Activated CD4-positive, alpha-beta memory T cell treated with anti-CD3 and anti-CD28 coated beads for 36 hours (primary cell): ENCODE measurements around the gene OR6B2. TPM values are rescaled to one million over a fixed set of nuclear protein-coding genes. Genes with fewer than 3 reads are reported as not detected.
"Not testable (repeated sequence)": the region's sequence is repeated elsewhere in the genome, so short reads cannot be mapped to it uniquely, and the experiment has no call there.

Experiments
- CTCF ChIA-PET: fragments of 350-600 bp; sonication (Branson Sonifier 250); formaldehyde crosslinking; loops from one replicate; lab custom pipeline; 2021; ENCODE audit warnings: antibody characterized with exemption, inconsistent platforms; lab: Charles Lee
- POLR2A ChIA-PET: fragments of 350-600 bp; sonication (Branson Sonifier 250); formaldehyde crosslinking; loops from one replicate; lab custom pipeline; 2021; ENCODE audit warnings: antibody characterized with exemption; lab: Charles Lee
- DNase-seq: peaks from one replicate; pipeline ENCODE4 v3.0.0-alpha.2; 2020
- H3K27ac Mint-ChIP-seq: one replicate; pipeline ENCODE4 v1.8.0; 2021; ENCODE audit warnings: mixed read lengths
- H3K27me3 Mint-ChIP-seq: one replicate; pipeline ENCODE4 v1.8.0; 2021; ENCODE audit warnings: mixed read lengths
- H3K36me3 Mint-ChIP-seq: one replicate; pipeline ENCODE4 v1.8.0; 2021; ENCODE audit warnings: mixed read lengths
- H3K4me1 Mint-ChIP-seq: one replicate; pipeline ENCODE4 v1.8.0; 2021; ENCODE audit warnings: low read depth, mixed read lengths
- H3K4me3 Mint-ChIP-seq: one replicate; pipeline ENCODE4 v1.8.0; 2021; ENCODE audit warnings: mild to moderate bottlenecking, mixed read lengths
- H3K9me3 Mint-ChIP-seq: one replicate; pipeline ENCODE4 v1.8.0; 2021; ENCODE audit warnings: mixed read lengths
- intact Hi-C: fragments of 100-400 bp; cut with micrococcal nuclease; formaldehyde crosslinking; loops from one replicate; pipeline ENCODE4 v1.15.1; 2023
- total RNA-seq, 2 experiments: library from RNA; stranded (reverse); gene quantifications; one replicate each; pipeline ENCODE4 v1.2.3, GENCODE V29; 2021

OR6B2 gene
- total RNA-seq, 2 experiments from 2014 or later, result not detected

DNA sequence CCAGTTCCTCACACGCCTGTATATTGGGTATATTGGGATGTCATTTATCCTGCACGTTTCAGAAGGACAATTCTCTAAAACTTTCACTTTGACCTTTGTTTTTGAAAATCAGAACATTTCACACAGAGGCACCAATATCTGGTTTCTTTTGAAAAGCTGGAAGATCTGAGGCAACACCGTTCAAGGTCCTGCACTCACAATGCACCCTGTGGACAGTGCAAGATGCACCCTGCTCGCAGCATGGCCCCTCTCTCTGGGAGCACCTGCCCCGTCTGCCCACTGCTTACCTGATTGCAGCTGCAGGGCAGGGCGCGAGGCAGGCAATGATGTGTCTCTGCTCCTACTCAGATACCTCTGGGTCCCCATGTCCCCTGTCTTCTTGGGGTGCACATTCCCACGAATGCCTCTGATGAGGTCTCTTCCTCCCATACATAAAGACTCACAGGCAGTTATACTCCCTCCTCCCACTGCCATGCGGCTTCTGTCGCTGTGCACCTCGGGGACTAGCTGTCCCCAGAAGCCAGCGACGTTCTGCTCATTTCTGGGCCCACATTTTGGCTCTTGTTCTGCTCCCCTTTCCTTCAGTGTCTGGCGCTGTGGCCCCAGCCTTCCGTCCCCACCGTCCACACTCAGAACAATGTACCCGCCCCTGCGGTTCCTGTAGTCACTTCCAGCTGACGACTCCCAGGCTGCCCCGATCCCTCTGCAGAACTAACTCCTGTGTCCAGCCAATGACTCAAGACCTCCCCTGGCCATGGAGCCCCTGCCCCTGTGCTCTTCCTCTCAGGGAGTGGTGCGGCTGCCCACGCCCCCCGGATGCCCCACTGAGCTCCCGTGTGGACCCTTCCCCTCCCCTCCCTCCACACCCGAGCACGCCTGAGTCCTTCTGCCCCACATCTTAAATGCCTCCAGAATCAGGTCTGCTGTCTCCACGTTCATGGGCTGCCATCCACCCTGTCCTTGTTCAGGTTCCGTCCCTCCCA, 23.2 kb upstream of the OR6B2 start, which contains the start of gene OR6B3:
Gene OR6B3 (minus strand): TSS at position 349 of the 983 bp plus-strand sequence.
- Mint-ChIP-seq H3K36me3 (no peaks in the 10 kb centered on the region), H3K4me1 (no peaks in the 10 kb centered on the region), H3K27me3 (peaks cover 34% of the 10 kb centered on the region), H3K27ac (no peak within 1 kb of the TSS), H3K4me3 (no peak within 1 kb of the TSS), H3K9me3 (no peaks in the 10 kb centered on the region)
- CTCF ChIA-PET, result interaction anchor here (1.2 kb wide), 1 partner anchor 90 kb away, joined by 5 read pairs; no protein-coding TSS in a partner anchor
- POLR2A ChIA-PET, result no interaction called here
- intact Hi-C loops, result no loop called here
- DNase-seq, result no peak

DNA sequence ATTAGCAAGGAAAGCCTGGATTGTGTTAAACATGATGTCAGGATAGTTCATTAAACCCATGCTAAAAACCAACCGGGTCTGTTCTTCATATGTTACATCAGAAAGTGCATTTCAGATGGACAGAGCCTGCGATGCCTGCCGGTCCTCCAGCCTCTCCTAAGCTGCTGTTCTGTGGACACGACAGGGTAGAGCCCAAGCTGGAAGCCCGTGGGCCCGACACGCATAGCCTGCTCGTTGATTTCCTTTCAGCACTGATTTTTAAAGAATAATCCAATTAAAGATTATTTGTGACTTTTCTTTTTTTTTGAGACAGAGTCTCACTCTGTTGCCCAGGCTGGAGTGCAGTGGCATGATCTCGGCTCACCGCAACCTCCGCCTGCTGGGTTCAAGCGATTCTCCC, 22.3 kb upstream of the OR6B2 start:
- ChIA-PET POLR2A (no interaction called here), CTCF (interaction anchor here (1.9 kb wide), 1 partner anchor 9 kb away, joined by 18 read pairs; no protein-coding TSS in a partner anchor)
- Mint-ChIP-seq H3K4me3 (no peak overlapping the region), H3K27me3 (peaks cover 35% of the 10 kb centered on the region), H3K4me1 (no peaks in the 10 kb centered on the region), H3K27ac (no peak overlapping the region), H3K36me3 (no peaks in the 10 kb centered on the region), H3K9me3 (no peaks in the 10 kb centered on the region)
- intact Hi-C loops, result no loop called here
- no peak for DNase-seq

DNA sequence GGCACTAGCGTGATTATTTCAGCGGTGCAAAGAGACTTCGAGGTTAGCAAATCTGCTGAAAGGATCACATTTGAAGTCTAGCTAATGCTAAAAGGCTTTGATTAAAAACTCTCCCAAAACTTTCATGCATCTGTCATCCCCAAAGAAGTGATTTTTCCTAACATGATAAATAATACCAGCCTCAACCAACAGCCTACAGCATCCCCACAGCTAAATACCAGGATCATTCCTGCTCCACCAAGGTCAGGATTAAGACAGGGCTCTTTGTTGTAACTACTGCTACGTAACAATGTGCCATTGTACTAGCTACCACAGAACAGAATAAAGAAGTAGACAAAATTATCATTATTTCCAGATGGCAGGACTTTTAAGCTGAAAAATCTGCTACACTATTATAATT, 21.5 kb upstream of the OR6B2 start:
- ChIA-PET POLR2A (no interaction called here), CTCF (interaction anchor here (1.1 to 1.9 kb wide), 2 partner anchors 9 to 30 kb away, joined by 7 to 18 read pairs; no protein-coding TSS in a partner anchor)
- intact Hi-C loops, result no loop called here
- DNase-seq, result no peak
- Mint-ChIP-seq H3K4me3 (no peak overlapping the region), H3K9me3 (no peaks in the 10 kb centered on the region), H3K27me3 (peaks cover 31% of the 10 kb centered on the region), H3K4me1 (no peaks in the 10 kb centered on the region), H3K36me3 (no peaks in the 10 kb centered on the region), H3K27ac (no peak overlapping the region)

DNA sequence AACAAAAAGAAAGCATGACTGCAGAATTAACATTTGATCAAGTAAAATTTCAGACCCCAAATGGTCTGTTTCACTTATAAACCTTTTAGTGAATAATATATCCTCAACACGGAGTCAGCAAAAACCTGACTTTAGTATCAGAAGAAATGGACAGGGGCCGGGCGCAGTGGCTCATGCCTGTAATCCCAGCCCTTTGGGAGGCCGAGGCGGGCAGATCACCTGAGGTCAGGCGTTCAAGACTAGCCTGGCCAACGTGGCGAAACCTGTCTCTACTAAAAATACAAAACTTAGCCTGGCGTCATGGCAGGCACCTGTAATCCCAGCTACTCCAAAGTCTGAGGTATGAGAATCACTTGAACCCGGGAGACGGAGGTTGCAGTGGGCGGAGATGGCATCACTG, 20.0 kb upstream of the OR6B2 start:
- H3K4me1 Mint-ChIP-seq, result no peaks in the 10 kb centered on the region
- ChIA-PET POLR2A (no interaction called here), CTCF (no interaction called here)
- peaks cover 27% of the 10 kb centered on the region for H3K27me3 Mint-ChIP-seq
- no peak for DNase-seq
- no peaks in the 10 kb centered on the region for H3K36me3 Mint-ChIP-seq
- intact Hi-C loops, result no loop called here
- no peak overlapping the region for H3K4me3 Mint-ChIP-seq
- H3K27ac Mint-ChIP-seq, result no peak overlapping the region
- H3K9me3 Mint-ChIP-seq, result no peaks in the 10 kb centered on the region

DNA sequence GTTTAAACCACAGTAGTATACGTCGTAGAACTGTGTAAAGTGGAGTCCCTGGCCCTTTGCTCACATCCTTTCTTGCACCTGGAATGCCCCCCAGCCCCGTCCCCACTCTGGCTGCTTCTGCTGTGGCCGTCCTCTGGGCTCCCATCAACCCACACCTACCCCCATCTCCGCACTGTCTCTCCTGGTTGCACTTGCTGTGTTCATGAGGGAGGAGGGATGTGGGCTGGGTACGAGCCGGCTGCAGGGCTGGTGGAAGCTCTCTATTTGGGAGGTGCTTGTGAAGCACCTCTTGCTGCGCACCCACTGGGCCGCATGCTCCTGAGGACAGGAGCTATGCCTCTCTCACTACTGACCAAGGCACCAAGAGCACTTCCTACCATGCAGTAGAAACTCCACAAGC, 18.0 kb upstream of the OR6B2 start:
- intact Hi-C loops, result no loop called here
- H3K4me3 Mint-ChIP-seq, result no peak overlapping the region
- H3K4me1 Mint-ChIP-seq, result no peaks in the 10 kb centered on the region
- H3K27me3 Mint-ChIP-seq, result peaks cover 19% of the 10 kb centered on the region
- no peak for DNase-seq
- POLR2A ChIA-PET, result no interaction called here
- no peaks in the 10 kb centered on the region for H3K36me3 Mint-ChIP-seq
- CTCF ChIA-PET, result no interaction called here
- no peaks in the 10 kb centered on the region for H3K9me3 Mint-ChIP-seq
- H3K27ac Mint-ChIP-seq, result no peak overlapping the region

DNA sequence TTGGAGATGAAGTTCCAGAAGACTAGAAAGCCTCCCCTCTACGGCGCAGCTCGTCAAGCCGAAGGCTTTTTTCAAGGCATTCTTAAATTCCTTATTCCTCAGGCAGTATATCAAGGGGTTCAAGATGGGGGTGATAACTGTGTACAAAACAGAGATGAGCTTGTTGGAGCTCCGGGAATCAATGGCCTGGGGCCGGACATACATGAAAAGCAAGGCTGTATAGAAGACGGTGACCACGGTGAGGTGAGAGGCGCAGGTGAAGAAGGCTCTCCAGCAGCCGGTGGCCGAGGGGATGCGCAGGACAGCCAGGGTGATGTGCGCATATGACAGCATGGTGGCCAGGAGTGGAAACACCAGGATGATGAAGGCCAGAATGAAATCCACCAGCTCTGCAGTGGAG, 14.9 kb upstream of the OR6B2 start:
- no peak overlapping the region for H3K27ac Mint-ChIP-seq
- intact Hi-C loops, result no loop called here
- ChIA-PET POLR2A (no interaction called here), CTCF (no interaction called here)
- H3K9me3 Mint-ChIP-seq, result no peaks in the 10 kb centered on the region
- no peaks in the 10 kb centered on the region for H3K36me3 Mint-ChIP-seq
- H3K4me1 Mint-ChIP-seq, result no peaks in the 10 kb centered on the region
- H3K4me3 Mint-ChIP-seq, result no peak overlapping the region
- no peak for DNase-seq
- H3K27me3 Mint-ChIP-seq, result peaks cover 26% of the 10 kb centered on the region

DNA sequence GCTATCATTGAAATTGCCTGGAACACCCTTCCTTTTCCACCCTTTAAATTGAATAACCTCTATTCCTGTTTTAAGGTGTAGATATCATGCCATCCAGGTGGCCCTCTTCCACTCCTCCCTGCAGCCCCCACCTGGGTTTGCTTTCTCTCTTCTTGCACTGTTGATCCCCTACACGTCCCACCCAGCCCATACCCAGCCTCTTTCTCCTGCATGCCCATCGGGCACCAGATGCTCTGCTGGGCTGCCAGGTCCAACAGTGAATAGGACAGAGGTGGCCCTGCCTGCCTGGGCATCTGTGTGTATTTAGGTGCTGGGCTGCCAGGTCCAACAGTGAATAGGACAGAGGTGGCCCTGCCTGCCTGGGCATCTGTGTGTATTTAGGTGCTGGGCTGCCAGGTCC, 13.9 kb upstream of the OR6B2 start:
- POLR2A ChIA-PET, H3K27ac Mint-ChIP-seq, H3K4me1 Mint-ChIP-seq, H3K4me3 Mint-ChIP-seq, H3K9me3 Mint-ChIP-seq, CTCF ChIA-PET, intact Hi-C loops, H3K36me3 Mint-ChIP-seq, DNase-seq: not testable (repeated sequence)
- peaks cover 26% of the 10 kb centered on the region for H3K27me3 Mint-ChIP-seq

DNA sequence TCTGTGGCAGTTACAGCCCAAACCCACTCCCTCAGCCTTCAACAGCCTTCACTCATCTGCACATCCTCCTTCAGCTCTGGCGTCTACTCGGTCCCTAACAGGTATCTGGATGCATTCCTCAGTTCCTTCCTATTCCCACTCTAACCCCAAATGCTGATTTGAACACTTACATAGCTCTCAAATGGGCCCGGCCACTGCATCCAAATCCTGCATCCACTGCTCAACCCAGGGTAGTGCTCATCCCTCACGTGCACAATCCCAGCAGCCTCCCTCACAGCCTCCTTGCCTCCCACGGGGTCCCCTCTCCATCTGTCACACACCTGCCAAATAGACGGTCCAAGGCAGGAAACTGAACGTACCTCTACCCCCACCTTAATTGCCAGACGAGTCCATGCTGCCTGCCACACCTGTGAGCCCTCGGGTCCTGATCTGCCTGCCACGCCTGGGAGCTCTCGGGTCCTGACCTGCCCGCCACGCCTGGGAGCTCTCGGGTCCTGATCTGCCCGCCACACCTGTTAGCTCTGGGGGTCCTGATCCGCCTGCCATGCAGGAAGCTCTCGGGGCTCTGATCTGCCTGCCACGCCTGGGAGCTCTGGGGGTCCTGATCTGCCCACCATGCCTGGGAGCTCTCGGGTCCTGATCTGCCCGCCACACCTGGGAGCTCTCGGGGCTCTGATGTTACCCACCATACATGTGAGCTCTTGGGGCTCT, 13.2 kb upstream of the OR6B2 start:
- intact Hi-C loops, result no loop called here
- Mint-ChIP-seq H3K27me3 (peaks cover 25% of the 10 kb centered on the region), H3K36me3 (no peaks in the 10 kb centered on the region), H3K4me3 (no peak overlapping the region), H3K4me1 (no peaks in the 10 kb centered on the region), H3K27ac (no peak overlapping the region), H3K9me3 (no peaks in the 10 kb centered on the region)
- no peak for DNase-seq
- POLR2A ChIA-PET, result no interaction called here
- CTCF ChIA-PET, result no interaction called here

DNA sequence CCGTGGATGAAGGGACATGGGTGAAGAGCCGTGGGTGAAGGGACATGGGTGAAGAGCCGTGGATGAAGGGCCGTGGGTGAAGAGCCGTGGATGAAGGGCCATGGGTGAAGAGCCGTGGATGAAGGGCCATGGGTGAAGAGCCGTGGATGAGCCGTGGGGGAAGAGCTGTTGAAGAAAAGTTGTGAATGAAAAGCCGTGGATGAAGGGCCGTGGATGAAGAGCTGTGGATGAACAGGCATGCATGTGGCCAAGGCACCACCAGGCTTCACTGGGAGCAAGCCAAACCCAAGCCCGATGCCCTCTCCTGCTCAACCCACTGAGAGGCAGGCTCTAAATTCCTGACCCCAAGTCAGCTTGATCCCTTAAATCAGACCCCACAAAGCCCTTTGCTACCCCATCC, 12.5 kb upstream of the OR6B2 start:
- no peaks in the 10 kb centered on the region for H3K4me1 Mint-ChIP-seq
- intact Hi-C loops, result no loop called here
- H3K36me3 Mint-ChIP-seq, result no peaks in the 10 kb centered on the region
- H3K27ac Mint-ChIP-seq, result no peak overlapping the region
- H3K4me3 Mint-ChIP-seq, result no peak overlapping the region
- no peaks in the 10 kb centered on the region for H3K9me3 Mint-ChIP-seq
- peaks cover 26% of the 10 kb centered on the region for H3K27me3 Mint-ChIP-seq
- ChIA-PET POLR2A (no interaction called here), CTCF (no interaction called here)
- DNase-seq, result no peak

DNA sequence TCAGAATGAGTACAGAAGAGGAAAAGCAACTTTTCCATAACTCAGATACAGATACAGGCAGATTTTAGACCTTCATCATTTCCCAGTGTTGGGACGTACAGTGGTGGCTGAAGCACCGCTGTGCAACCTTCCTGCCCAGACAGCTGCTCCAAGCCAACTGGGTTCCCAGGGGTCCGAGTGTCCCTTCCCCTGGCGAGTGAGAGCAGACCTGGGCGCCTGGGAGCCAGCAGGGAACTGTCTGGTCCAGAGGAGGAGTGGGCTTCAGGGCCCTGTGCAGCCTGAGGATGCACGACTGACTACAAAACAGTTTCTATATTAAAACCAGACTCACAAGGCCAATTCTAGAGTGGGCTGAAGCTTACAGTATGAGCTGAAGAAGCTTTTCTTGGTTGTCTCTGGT, 11.1 kb upstream of the OR6B2 start:
- H3K4me1 Mint-ChIP-seq, result no peaks in the 10 kb centered on the region
- no peak overlapping the region for H3K27ac Mint-ChIP-seq
- ChIA-PET POLR2A (no interaction called here), CTCF (no interaction called here)
- intact Hi-C loops, result no loop called here
- no peaks in the 10 kb centered on the region for H3K9me3 Mint-ChIP-seq
- no peaks in the 10 kb centered on the region for H3K36me3 Mint-ChIP-seq
- H3K4me3 Mint-ChIP-seq, result no peak overlapping the region
- no peak for DNase-seq
- peaks cover 27% of the 10 kb centered on the region for H3K27me3 Mint-ChIP-seq

DNA sequence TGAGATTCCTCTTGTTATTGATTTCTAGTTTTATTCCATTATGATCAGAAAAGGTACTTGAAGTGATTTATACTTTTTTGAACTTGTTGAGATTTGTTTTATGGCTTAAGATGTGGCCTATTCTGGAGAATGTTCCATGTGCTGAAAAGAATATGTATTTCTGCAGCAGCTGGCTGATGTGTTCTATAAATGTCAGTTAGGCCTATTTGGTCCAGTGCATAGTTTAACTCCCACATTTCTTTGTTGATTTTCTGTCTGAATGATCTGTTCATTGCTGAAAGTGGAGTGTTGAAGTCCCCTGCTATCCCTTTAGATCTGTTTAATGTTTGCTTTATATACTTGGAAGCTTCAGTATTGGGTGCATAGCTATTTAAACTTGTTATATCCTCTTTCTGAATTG, 7.1 kb upstream of the OR6B2 start:
- Mint-ChIP-seq H3K36me3 (no peaks in the 10 kb centered on the region), H3K27me3 (peaks cover 20% of the 10 kb centered on the region), H3K9me3 (no peaks in the 10 kb centered on the region), H3K27ac (no peak overlapping the region), H3K4me1 (no peaks in the 10 kb centered on the region), H3K4me3 (no peak overlapping the region)
- DNase-seq, result no peak
- CTCF ChIA-PET, result no interaction called here
- POLR2A ChIA-PET, result no interaction called here
- intact Hi-C loops, result no loop called here

DNA sequence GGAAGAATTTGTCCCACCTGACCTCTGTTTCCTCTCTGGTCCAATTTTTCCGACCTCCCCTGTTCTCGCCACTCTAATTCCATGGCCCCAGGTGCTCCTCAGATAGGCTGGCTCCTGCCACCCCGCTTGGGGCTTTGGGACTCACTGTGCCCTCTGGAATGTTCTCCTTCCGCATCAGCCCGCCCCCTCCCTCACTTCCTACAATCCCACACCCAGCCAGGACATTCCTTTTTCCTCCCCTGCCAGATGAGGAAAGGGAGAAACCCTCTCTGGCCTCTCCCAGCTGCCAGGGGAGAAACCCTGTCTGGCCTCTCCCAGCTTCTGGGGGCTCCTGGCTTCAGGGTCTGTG, 3.1 kb upstream of the OR6B2 start:
- Mint-ChIP-seq H3K4me3 (no peak overlapping the region), H3K9me3 (no peaks in the 10 kb centered on the region), H3K27me3 (peaks cover 22% of the 10 kb centered on the region), H3K27ac (no peak overlapping the region), H3K4me1 (no peaks in the 10 kb centered on the region), H3K36me3 (no peaks in the 10 kb centered on the region)
- ChIA-PET POLR2A (no interaction called here), CTCF (no interaction called here)
- DNase-seq, result no peak
- intact Hi-C loops, result no loop called here
